ENCODE results near the gene TRAPPC14.
A peak's percentile ranks its signal among the peaks of the same experiment; 100 is the strongest.
"Not testable (repeated sequence)": the region's sequence is repeated elsewhere in the genome, so short reads cannot be mapped to it uniquely, and the experiment has no call there.

Gene TRAPPC14

GRCh38 chr7:100153708-100154535 lies 4.6 kb downstream of the TRAPPC14 start:
- no peak for DNase-seq

DNA sequence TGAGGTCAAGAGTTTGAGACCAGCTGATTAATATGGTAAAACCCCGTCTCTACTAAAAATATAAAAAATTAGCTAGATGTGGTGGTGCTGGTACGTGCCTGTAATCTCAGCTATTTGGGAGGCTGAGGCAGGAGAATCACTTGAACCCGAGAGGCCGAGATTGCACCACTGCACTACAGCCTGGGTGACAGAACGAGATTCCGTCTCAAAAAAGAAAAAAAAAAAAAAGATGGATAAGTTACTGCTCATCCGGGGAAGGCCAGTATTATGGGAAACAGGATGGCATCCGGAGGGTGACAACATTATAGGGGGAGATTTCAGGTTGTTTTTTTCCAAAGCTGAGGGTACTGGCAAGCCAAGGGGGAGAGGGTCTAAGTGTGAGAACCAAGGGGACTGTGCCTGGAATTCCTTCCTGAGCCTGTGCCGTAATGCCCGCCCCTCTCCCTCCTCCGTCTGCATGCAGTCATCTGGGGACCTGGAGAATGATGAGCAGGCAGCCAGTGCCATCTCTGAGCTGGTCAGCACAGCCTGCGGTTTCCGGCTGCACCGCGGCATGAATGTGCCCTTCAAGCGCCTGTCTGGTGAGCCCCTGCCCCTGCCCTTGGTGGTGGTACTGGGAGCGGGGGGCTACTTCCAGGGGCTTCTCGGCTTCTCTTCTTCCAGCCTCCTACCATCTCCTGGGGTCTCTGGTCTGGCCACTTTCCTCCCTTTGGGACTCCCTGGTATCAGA lies 5.4 kb downstream of the TRAPPC14 start:
- DNase-seq, result no peak

GRCh38 chr7:100152404-100152803 lies 6.1 kb downstream of the TRAPPC14 start:
- DNase-seq, result no peak

GRCh38 chr7:100148559-100149328 lies 9.8 kb downstream of the TRAPPC14 start, which contains the start of gene LAMTOR4:
Gene LAMTOR4 (plus strand): TSS chr7:100148918. CDS start chr7:100148973, 55 bp downstream.
- DNase-seq, result peak; percentile 99

- no peak for DNase-seq
These were observed 10.3 kb downstream of the TRAPPC14 start for GRCh38 chr7:100148225-100148558.

DNA sequence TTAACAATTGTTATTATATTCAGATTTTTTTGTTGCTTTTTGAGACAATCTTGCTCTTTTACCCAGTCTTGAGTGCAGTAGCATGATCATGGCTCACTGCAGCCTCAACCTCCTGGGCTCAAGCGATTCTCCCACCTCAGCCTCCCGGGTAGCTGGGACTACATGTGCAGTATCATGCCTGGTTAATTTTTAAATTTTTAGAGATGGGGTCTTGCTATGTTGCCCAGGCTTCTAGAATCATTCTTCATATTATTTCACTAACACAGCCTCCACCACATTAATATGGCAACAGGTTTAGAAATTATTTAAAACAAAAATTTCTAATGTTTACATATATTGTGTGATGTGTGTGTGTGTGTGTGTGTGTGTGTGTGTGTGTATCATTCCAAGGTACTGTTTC lies 11.2 kb downstream of the TRAPPC14 start:
- DNase-seq, result no peak

- not testable (repeated sequence) for DNase-seq
These were observed 12.2 kb downstream of the TRAPPC14 start for GRCh38 chr7:100146350-100146749.

DNA sequence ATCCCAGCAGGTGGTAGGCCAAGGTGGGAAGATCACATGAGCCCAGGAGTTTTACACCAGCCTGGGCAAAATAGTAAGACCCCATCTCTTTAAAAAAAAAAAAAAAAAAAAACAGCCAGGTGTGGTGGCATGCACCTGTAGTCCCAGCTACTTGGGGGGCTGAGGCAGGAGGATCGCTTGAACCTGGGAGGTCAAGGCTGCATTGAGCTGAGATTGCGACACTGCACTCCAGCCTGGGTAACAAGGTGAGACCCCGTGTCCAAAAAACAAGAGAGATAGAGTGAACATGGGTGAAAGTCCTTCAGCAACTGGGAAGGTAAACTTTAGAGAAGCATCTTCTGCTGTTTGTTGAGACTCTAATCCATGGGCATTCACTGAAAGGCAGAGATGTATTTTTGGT lies 16.1 kb downstream of the TRAPPC14 start:
- no peak for DNase-seq

DNA sequence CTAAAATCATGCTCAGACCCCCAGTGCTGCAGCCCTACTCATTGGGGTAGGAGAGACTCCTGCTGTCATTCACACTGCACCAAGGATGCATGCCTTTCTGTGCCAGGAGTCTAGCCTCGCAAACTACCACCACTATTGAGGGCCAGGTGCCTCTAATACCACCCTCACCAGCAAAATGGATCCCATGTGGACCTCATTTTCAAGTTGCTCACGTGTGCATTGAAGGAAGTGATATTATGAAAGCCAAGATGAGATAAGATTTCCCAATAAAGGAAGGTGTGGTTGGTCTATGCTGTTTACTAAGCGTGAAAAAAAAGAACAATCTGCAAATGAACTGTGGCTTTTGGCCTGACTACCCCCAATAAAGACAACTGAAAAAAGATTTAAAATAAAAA lies 17.0 kb downstream of the TRAPPC14 start:
- no peak for DNase-seq

GRCh38 chr7:100137851-100138760 lies 20.4 kb downstream of the TRAPPC14 start:
- DNase-seq, result no peak

DNA sequence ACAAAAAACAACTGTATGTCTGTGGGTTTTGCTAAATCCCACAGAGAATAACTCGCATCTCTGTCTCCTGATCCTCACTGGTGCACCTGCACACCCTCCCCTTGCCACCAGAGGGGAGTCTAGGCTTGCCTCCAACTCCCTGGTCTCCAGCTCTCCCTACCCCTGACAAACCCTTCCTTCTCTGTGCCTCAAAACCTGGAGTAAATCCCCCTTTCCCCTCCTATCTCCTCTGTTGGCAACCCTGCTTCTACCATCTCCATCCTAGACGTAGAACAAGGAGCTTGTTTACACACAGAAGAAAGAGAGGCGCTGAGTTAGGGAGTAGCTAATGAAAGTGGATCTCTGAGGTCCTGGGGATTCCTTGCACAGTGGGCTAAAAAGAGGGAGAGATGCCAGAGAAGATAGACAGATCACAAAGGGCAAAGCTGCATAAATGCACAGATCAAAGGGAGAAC lies 25.8 kb downstream of the TRAPPC14 start:
- DNase-seq, result peak; percentile 64

DNA sequence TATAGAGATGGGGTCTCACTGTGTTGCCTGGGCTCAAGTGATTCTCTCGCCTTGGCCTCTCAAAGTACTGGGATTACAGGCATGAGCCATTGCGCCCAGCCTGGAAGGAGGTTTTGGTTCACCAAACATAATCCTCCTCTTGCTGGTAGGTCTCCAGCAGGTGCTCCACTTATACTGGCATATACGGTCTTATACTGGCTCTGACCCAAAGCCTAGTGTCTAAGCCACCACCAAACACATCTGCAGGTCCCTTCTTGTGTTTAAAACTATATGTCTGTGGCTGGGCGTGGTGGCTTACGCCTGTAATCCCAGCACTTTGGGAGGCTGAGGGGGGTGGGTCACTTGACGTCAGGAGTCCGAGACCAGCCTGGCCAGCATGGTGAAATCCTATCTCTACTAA lies 26.4 kb downstream of the TRAPPC14 start:
- DNase-seq, result no peak

DNA sequence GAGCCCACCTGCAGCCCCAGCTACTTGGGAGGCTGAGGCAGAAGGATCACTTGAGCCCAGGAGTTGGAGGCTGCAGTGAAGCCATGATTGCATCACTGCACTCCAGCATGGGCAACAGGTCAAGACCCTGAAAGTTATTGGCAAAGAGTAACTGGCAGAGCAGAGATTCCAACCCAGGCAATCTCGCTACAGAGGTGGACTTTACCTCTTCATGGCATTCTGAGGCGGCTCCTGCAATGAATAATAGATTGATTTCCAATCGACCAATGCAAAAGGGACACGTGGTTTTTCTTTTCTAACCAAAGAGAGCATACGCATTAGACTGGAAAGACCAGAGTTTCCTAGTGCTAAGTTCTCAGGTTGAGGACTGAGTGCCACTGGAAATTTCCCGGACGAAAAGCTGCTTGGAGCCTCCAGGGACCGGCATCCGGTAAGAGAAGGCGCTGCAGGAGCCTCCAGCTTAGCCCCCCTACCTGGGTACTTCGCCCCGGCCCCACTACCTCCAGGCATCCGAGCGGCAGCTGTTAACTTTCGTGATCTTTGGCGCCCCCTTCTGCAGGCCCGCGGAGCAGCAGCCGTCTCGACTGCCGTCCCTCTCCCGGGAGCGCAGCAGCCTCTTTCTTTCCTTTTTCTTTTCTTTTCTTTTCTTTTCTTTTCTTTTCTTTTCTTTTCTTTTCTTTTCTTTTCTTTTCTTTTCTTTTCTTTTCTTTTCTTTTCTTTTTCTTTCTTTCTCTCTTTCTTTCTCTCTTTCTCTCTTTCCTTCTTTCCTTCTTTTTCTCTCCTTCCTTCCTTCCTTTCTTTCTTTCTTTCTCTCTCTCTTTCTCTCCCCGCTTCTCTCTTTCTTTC lies 27.7 kb downstream of the TRAPPC14 start:
- DNase-seq, result peak; percentile 48

DNA sequence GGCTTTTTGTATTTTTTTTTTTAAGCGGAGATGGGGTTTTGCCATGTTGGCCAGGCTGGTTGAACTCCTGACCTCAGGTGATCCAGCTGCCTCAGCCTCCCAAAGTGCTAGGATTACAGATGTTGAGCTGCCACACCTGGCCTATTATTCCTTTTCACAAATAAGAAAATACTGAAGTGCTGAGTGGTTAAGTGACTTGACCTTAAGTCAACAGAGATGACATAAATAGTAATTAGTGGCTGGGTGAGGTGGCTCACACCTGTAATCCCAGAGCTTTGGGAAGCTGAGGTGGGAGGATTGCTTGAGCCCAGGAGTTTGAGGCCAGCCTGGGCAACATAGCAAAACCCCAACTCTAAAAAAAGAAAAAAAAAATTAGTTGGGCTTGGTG lies 28.3 kb downstream of the TRAPPC14 start:
- DNase-seq, result not testable (repeated sequence)

DNA sequence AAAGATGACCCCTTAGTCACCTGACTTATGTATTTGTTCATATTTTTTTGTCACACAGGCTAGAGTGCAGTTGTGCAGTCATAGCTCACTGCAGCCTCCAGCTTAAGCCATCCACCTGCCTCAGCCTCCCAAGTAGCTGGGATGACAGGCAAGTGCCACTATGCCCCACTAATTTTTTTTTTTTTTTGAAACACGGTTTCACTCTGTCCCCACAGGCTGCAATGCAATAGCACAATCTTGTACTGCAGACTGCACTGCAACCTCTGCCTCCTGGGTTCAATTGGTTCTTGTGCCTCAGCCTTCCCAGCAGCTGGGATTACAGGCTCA lies 29.9 kb downstream of the TRAPPC14 start:
- DNase-seq, result no peak

DNA sequence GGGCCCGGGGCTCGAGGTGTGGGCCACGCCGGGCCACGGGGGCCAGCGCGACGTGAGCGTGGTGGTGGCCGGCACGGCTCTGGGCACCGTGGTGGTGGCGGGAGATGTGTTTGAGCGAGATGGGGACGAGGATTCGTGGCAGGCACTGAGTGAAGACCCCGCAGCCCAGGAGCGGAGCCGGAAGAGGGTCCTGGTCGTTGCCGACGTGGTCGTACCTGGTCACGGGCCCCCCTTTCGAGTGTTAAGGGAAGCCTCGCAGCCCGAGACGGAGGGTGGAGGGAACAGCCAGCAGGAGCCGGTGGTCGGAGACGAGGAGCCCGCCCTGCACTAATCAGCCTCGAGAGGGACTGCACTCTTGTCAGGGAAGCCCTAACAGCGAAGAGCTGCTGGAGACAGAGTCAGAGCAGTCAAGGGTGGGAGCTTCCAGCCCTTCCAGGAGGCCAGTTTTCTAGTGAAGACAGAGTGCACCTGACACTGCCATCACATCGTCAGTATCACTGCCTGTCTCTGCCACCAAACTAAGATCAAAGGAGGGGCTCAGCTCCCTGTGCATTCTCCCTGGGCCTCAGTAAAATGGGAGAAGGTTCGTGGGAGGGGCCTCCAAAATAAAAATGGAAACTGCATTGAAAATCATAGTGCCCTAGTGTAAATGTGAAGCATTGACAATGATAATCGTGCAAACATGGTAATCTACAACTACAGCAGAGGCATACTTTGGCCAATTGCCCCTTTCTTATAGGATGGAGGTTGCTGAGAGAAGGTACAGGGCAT lies 30.5 kb downstream of the TRAPPC14 start:
- no peak for DNase-seq

- peak; percentile 92 for DNase-seq
These were observed 31.3 kb downstream of the TRAPPC14 start, which contains the start of gene MBLAC1 for GRCh38 chr7:100126931-100127865. Gene MBLAC1 (plus strand): TSS chr7:100126967. CDS start chr7:100127396, 429 bp downstream.

DNA sequence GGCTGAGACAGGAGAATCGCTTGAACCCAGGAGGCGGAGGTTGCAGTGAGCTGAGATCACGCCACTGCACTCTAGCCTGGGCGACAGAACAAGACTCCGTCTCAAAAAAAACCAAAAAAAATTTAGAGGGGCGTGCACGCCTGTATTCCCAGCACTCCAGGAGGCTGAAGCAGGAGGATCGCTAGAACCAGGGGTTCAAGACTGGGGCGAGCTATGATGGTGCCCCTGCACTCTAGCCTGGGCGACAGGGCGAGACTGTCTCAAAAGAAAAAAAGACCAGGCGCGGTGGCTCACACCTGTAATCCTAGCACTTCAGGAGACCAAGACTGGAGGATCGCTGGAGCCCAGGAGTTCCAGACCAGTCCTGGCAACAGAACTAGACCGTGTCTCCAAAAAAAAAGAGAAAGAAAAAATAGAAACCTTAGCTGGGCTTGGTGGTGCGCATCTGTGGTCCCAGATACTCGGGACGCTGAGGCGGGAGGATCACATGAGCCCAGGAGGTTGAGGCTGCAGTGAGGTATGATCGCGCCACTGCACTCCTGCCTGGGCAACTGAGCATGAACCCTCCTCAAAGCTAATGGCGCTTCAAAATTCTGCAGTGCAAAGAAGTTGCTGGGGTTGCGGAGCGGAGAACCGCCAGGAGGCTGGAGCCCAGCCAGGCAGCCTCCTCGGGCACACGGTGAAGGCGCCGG lies 32.1 kb downstream of the TRAPPC14 start:
- DNase-seq, result no peak

All from fibroblast of skin of back (primary cell).